ENCODE measurements around the gene IL15RA.

Gene IL15RA

GRCh38 chr10:5953676-5954075, 23.7 kb downstream of the IL15RA start:
- no peak overlapping the region for H3K4me3 ChIP-seq (ENCODE audit: insufficient read depth, low read length, poor library complexity, severe bottlenecking)
- TF ChIP-seq CTCF (IDR thresholded peaks at IDR 0.05; ENCODE audit: insufficient read depth, low read length, poor library complexity, severe bottlenecking) (no peak), EZH2phosphoT487 (conservative IDR thresholded peaks at IDR 0.05; ENCODE audit: low read length) (no peak)
- H3K4me2 ChIP-seq (ENCODE audit: low read depth, low read length, poor library complexity, severe bottlenecking): no peak overlapping the region
- H3K79me2 ChIP-seq (ENCODE audit: insufficient read depth, low read length): no peaks in the 10 kb centered on the region
- H3K36me3 ChIP-seq (ENCODE audit: low read length): no peaks in the 10 kb centered on the region
- no peak overlapping the region for H2AFZ ChIP-seq (ENCODE audit: low read depth, low read length, severe bottlenecking)
- H3K27me3 ChIP-seq (ENCODE audit: low read length): no peaks in the 10 kb centered on the region
- no peak overlapping the region for H3K27ac ChIP-seq (ENCODE audit: low read depth, low read length)
- no peaks in the 10 kb centered on the region for H3K9me2 ChIP-seq (replicated peaks; ENCODE audit: insufficient read depth, low read length)
- H3K9me3 ChIP-seq (ENCODE audit: insufficient read depth, low read length): no peaks in the 10 kb centered on the region
- no peaks in the 10 kb centered on the region for H3F3A ChIP-seq (ENCODE audit: insufficient read depth)
- no peak overlapping the region for H3K9ac ChIP-seq (ENCODE audit: low read length)
- H4K20me1 ChIP-seq (ENCODE audit: low read depth, low read length): no peaks in the 10 kb centered on the region

- Histone ChIP-seq H3K36me3 (ENCODE audit: low read length) (no peaks in the 10 kb centered on the region), H3F3A (ENCODE audit: insufficient read depth) (no peaks in the 10 kb centered on the region), H4K20me1 (ENCODE audit: low read depth, low read length) (no peaks in the 10 kb centered on the region), H2AFZ (ENCODE audit: low read depth, low read length, severe bottlenecking) (no peak overlapping the region), H3K9me3 (ENCODE audit: insufficient read depth, low read length) (no peaks in the 10 kb centered on the region), H3K27ac (ENCODE audit: low read depth, low read length) (no peak overlapping the region), H3K9me2 (replicated peaks; ENCODE audit: insufficient read depth, low read length) (no peaks in the 10 kb centered on the region), H3K4me2 (ENCODE audit: low read depth, low read length, poor library complexity, severe bottlenecking) (no peak overlapping the region), H3K9ac (ENCODE audit: low read length) (no peak overlapping the region), H3K27me3 (ENCODE audit: low read length) (no peaks in the 10 kb centered on the region), H3K4me3 (ENCODE audit: insufficient read depth, low read length, poor library complexity, severe bottlenecking) (no peak overlapping the region), H3K79me2 (ENCODE audit: insufficient read depth, low read length) (no peaks in the 10 kb centered on the region)
- TF ChIP-seq EZH2phosphoT487 (conservative IDR thresholded peaks at IDR 0.05; ENCODE audit: low read length) (no peak), CTCF (IDR thresholded peaks at IDR 0.05; ENCODE audit: insufficient read depth, low read length, poor library complexity, severe bottlenecking) (no peak)
Measured at GRCh38 chr10:5952731-5953385, 24.5 kb downstream of the IL15RA start.

- TF ChIP-seq CTCF (IDR thresholded peaks at IDR 0.05; ENCODE audit: insufficient read depth, low read length, poor library complexity, severe bottlenecking) (no peak), EZH2phosphoT487 (conservative IDR thresholded peaks at IDR 0.05; ENCODE audit: low read length) (no peak)
Measured at GRCh38 chr10:5951721-5952407, 25.5 kb downstream of the IL15RA start.

More at GRCh38 chr10:5951721-5952407, 25.5 kb downstream of the IL15RA start:
- H3K36me3 ChIP-seq (ENCODE audit: low read length): no peaks in the 10 kb centered on the region
- H3K9ac ChIP-seq (ENCODE audit: low read length): no peak overlapping the region
- H3K4me2 ChIP-seq (ENCODE audit: low read depth, low read length, poor library complexity, severe bottlenecking): no peak overlapping the region
- no peaks in the 10 kb centered on the region for H3K27me3 ChIP-seq (ENCODE audit: low read length)
- no peaks in the 10 kb centered on the region for H3F3A ChIP-seq (ENCODE audit: insufficient read depth)
- no peaks in the 10 kb centered on the region for H3K9me3 ChIP-seq (ENCODE audit: insufficient read depth, low read length)
- H2AFZ ChIP-seq (ENCODE audit: low read depth, low read length, severe bottlenecking): no peak overlapping the region
- no peaks in the 10 kb centered on the region for H4K20me1 ChIP-seq (ENCODE audit: low read depth, low read length)
- H3K27ac ChIP-seq (ENCODE audit: low read depth, low read length): no peak overlapping the region
- no peaks in the 10 kb centered on the region for H3K79me2 ChIP-seq (ENCODE audit: insufficient read depth, low read length)
- no peak overlapping the region for H3K4me3 ChIP-seq (ENCODE audit: insufficient read depth, low read length, poor library complexity, severe bottlenecking)
- H3K9me2 ChIP-seq (replicated peaks; ENCODE audit: insufficient read depth, low read length): no peaks in the 10 kb centered on the region
